NT2/D1 (cell line): ENCODE data around the gene ROBO1.

Source experiments
- SUZ12 ChIP-seq: IDR thresholded peaks from 2 replicates; pipeline ENCODE4 v1.6.1; 2011; ENCODE audit not compliant: insufficient read length, insufficient read depth; ENCODE audit errors: extremely low read depth
- YY1 ChIP-seq: IDR thresholded peaks from 2 replicates; pipeline ENCODE4 v1.6.1; 2011; ENCODE audit not compliant: insufficient read length, insufficient read depth

DNA sequence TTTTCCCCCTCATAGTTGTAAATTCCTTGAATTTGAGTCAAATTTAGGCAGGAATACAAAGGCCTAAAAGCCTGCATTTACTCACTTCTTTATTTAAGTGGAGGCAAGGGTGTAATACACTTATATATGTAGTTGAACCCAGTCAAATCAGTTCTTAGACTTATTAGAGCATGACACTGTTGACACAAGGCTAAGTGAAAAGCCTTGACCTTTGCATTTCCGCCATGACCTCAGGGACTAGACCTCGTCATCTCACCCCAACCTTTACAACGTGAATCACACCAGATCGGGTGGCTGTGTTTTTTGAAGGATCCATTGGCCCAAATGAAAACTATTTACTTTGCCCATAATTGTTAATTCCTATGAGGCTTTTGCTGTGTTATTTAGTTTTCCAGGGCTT, 774.4 kb downstream of the ROBO1 start:
- TF ChIP-seq SUZ12 = no peak
- TF ChIP-seq YY1 = no peak
